ENCODE results near the gene SEZ6L.

- TF ChIP-seq TCF12 (IDR thresholded peaks at IDR 0.05; ENCODE audit: low read depth) (no peak), EP300 (IDR thresholded peaks at IDR 0.05; ENCODE audit: borderline replicate concordance) (no peak), NFIC (IDR thresholded peaks at IDR 0.05) (no peak), RAD21 (IDR thresholded peaks at IDR 0.05; ENCODE audit: low read depth) (no peak), YY1 (IDR thresholded peaks at IDR 0.05; ENCODE audit: low read depth) (no peak)
Observed at GRCh38 chr22:26291940-26292666, 122.8 kb downstream of the SEZ6L start.
